Activated T-cell treated with anti-CD3 and anti-CD28 coated beads for 4 hours (primary cell): ENCODE measurements around the gene PKD2L1.
"Not testable (repeated sequence)": the region's sequence is repeated elsewhere in the genome, so short reads cannot be mapped to it uniquely, and the experiment has no call there.

ENCODE experiments used
- DNase-seq: peaks from one replicate; pipeline ENCODE4 v3.0.0-alpha.2; 2020

PKD2L1 gene

GRCh38 chr10:100333661-100334440, 3.8 kb upstream of the PKD2L1 start:
- no peak for DNase-seq

DNA sequence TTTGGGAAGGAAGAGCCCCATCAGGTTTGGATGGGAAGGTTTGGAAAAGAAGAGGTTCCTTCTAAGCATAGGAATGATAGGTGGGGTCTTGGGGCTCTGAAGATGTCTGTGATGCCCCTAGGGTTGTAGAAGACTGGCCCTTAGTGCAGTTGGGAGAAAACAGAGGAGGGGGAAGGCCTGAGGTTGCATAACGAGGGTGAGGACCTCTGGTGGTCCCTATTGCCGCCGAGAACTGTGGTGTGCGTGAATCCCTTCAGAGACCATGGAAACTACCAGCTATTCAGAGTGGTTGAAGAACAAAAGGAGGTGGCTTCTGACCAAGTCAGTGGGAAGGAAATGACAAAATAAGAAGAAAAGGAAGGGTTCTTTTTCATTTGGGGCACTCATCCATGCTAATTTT, 3.1 kb upstream of the PKD2L1 start:
- DNase-seq = no peak

- no peak for DNase-seq
Measured at GRCh38 chr10:100328198-100328597, 1.8 kb downstream of the PKD2L1 start.

GRCh38 chr10:100327718-100328009, 2.4 kb downstream of the PKD2L1 start:
- DNase-seq = no peak

DNA sequence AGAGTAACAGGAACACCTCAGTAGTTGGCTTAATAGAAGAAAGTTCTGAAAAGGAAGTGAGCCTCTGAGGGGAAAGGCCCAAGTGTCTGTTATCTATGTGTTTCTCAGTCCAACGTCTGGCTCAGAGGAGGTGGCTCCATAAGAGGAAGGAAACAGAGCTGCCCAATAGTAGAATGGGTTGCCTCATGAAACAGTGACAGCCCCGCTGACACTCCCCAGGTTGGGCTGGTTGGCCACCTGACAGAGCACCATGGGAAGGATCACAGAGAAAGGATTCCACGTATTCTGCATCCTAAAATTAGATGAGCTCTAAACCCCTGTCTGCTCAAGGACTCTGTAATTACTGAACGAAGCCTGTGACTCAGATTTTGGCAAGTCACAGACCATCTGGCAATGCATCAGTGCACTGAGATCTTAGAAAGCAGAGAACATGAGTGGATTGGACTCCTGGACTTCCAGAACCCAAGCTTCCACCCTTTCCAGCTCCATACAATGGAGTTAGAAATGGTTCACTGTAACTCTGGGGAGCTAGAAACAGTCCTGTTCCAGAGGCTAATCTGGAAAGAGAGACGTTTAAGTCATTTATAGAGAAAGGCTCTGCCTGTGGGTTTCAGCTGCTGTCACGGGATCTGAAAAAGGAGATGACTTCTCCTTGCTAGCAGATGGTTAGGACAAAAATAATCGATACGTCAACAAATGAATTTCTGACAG, 2.9 kb downstream of the PKD2L1 start:
- no peak for DNase-seq

DNA sequence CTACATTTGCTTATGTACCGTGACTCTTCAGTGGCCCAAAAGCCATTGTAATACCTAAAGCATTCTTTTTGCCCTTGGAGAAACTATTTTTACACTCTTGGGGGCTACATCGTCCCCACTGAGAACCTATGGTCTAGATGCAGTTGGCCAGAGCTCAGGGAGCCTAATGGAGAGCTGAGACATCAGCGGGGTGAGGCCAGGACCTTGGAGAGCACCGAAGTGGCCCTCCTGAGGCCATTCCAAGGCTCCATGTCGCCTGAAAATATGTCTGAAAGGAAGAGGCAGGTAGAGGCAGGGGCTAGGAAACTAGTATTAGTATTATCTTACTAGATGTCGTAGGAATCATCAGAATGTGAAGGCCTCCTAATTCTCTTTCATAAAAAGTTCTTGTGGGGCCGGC, 4.9 kb downstream of the PKD2L1 start:
- no peak for DNase-seq

- no peak for DNase-seq
Measured at GRCh38 chr10:100319707-100320402, 10.2 kb downstream of the PKD2L1 start.

GRCh38 chr10:100318207-100318606, 11.8 kb downstream of the PKD2L1 start:
- no peak for DNase-seq

DNA sequence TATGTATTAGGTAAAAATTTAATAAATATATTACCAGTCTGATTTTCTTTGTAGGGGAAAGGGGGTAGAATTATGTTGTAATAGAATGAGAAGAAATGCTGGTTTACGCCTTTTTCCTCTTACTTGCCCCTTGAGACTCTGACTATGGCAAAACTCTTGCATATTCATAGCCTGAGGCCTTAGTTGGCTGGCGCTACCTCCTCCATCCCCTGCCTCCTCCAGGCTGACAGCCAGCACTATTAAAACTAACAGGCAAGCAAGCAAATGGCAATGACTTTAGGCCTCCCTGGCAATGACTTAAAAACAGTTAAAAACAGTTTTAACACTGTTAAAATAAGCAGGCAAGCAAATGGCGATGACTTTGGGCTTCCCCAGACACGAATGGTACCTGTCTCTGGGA, 14.4 kb downstream of the PKD2L1 start:
- no peak for DNase-seq

DNA sequence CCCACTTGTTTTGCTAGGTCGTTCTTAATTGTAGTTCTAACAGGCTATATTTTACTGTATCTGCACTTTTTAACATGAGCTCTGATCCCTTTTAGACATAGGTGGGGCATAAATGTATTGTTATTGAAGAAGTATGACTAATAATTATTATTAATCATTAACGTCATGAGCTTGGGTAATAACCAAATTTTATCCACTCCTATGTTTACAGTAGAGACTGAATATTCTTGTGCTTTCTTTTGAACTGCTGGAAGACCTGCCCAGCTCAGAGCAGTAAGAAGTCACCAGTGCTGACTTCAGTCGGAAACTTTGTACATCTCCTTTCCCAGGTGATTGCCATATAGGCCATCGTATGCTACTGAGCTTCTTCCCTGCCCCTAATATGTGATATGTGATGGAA, 18.7 kb downstream of the PKD2L1 start:
- DNase-seq = no peak

GRCh38 chr10:100307684-100308083, 22.3 kb downstream of the PKD2L1 start:
- DNase-seq = no peak

- no peak for DNase-seq
Measured at GRCh38 chr10:100306861-100307260, 23.2 kb downstream of the PKD2L1 start.

- DNase-seq = no peak
Measured at GRCh38 chr10:100304414-100304813, 25.6 kb downstream of the PKD2L1 start.

DNA sequence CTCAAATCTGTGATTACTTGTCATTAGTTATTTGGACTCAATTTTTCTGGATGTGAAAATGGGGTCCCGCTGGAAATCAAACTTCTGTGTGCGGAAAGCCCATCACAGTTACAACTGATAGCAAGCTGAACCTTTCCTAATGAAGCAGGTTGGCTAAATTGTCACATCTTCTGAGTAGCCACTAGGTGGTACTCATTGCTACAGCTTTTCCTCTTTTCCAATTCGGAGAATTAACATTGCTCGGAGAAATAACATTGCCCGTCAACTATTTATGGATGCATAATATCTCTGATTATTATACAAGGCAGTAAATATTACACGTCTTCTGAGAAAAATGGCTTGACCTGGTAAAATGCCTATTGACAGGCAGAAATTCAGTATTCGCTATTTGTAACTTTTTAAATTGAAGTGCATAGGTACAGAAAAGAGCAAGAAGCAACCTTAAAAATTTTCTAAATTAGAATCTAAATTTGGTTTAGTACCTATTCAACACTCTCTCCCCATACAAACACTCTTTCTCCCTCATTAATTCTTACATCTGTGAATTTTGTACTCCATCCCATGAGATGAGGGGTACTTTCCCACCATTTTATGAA, 26.2 kb downstream of the PKD2L1 start:
- no peak for DNase-seq

DNA sequence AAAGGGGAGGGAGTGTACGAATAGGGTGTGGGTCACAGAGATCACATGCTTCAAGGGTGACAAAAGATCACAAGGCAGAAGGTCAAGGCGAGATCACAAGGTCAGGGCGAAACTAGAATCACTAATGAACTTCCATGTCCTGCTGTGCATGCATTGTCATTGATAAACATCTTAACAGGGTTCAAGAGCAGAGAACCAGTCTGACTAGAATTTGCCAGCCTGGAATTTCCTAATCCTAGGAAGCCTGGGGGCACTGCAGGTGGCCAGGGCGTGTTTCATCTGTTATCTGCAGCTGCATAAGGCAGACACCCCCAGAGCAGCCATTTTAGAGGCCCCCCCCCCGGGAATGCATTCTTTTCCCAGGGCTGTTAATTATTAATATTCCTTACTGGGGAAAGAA, 28.9 kb downstream of the PKD2L1 start:
- DNase-seq = not testable (repeated sequence)

GRCh38 chr10:100297242-100297641, 32.8 kb downstream of the PKD2L1 start:
- no peak for DNase-seq

- no peak for DNase-seq
Measured at GRCh38 chr10:100293066-100293465, 37.0 kb downstream of the PKD2L1 start.

- not testable (repeated sequence) for DNase-seq
Measured at GRCh38 chr10:100292300-100292699, 37.7 kb downstream of the PKD2L1 start.

GRCh38 chr10:100291356-100291755, 38.7 kb downstream of the PKD2L1 start:
- DNase-seq = no peak

DNA sequence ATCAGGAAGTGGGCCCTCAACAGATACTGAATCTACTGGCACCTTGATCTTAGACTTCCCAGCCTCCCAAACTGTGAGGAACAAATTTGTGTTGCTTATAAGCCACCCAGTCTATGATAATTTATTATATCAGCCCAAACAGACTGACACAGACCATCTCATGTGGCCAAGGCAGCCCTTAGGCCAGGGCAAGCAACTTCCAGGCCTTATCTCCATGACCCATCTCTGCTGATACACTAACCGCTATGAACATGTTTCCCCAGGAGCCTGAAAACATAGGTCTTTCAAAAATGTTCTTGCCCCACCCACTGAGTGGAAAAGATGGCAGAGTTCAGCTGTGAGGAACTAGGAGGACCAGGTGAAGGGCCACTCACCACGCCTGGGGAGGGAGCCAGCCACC, 40.4 kb downstream of the PKD2L1 start:
- DNase-seq = no peak

GRCh38 chr10:100288196-100288595, 41.8 kb downstream of the PKD2L1 start:
- DNase-seq = no peak

- no peak for DNase-seq
Measured at GRCh38 chr10:100287756-100288155, 42.3 kb downstream of the PKD2L1 start.
